A549 (cell line): ENCODE results near the gene TSPEAR. TPM values are rescaled to one million over a fixed set of nuclear protein-coding genes. Genes with fewer than 3 reads are reported as not detected.

ENCODE experiments used
- ATAC-seq, 2 experiments: fragments of 200-7000 bp in 1 of 2; fragments of >200 bp in 1 of 2; cut with Nextera tagmentation in 1 of 2; cut with Tn5 transposase in 1 of 2; 3 replicates each; pipeline versions ENCODE4 v1.8.0 to v1.9.1; 2018 to 2020; ENCODE audit warnings: mild to moderate bottlenecking in 1 of 2, moderate library complexity in 1 of 2
- CTCF ChIA-PET: fragments of 300-600 bp; sonication (Branson Sonifier 250); formaldehyde crosslinking; extraction: SDS; loops from one replicate; lab custom pipeline; 2021; ENCODE audit warnings: antibody characterized with exemption, inconsistent platforms; lab: Yijun Ruan, JAX
- POLR2A ChIA-PET: fragments of 350-600 bp; formaldehyde crosslinking; extraction: SDS; loops from one replicate; lab custom pipeline; 2021; ENCODE audit warnings: antibody characterized with exemption, inconsistent platforms; lab: Yijun Ruan, JAX
- DNase-seq, 2 experiments: peaks; one replicate each; pipeline versions ENCODE4 v3.0.0 to v3.0.0-alpha.2; 2011 to 2016; ENCODE audit warnings: low read depth in 1 of 2, low spot score in 1 of 2
- FAIRE-seq: peaks from 2 replicates; lab custom pipeline; 2011; peaks lifted over from hg19 to GRCh38; lab: Jason Lieb, UNC
- H3K27ac ChIP-seq, 2 experiments: fragments of >200 bp; sonication (Bioruptor Twin); formaldehyde crosslinking; 3 replicates each; pipeline ENCODE4 v1.5.1; 2016 to 2017
- H3K4me1 ChIP-seq: fragments of >200 bp; sonication (Bioruptor Twin); formaldehyde crosslinking; 3 replicates; pipeline ENCODE4 v1.6.1; 2016
- H3K4me2 ChIP-seq: fragments of >200 bp; sonication (Bioruptor Twin); formaldehyde crosslinking; 3 replicates; pipeline ENCODE4 v1.6.1; 2016
- H3K4me3 ChIP-seq: fragments of >200 bp; sonication (Bioruptor Twin); formaldehyde crosslinking; 3 replicates; pipeline ENCODE4 v1.5.1; 2016
- H3K9me3 ChIP-seq: fragments of >200 bp; sonication (Bioruptor Twin); formaldehyde crosslinking; 3 replicates; pipeline ENCODE4 v1.6.1; 2016
- BHLHE40 ChIP-seq: IDR thresholded peaks from 2 replicates; pipeline ENCODE4 v1.6.1; 2012; ENCODE audit warnings: low read depth, low read length, inconsistent platforms
- CEBPB ChIP-seq, 2 experiments: fragments of >200 bp in 1 of 2; sonication (Bioruptor Twin) in 1 of 2; formaldehyde crosslinking in 1 of 2; IDR thresholded peaks; 2 replicates each; pipeline ENCODE4 v1.6.1; 2012 to 2016
- EHMT2 ChIP-seq: fragments of 200-600 bp; sonication (generic); IDR thresholded peaks from 2 replicates; pipeline ENCODE4 v1.6.1; 2016; ENCODE audit warnings: antibody characterized with exemption, low read depth, mild to moderate bottlenecking, moderate library complexity
- EP300 ChIP-seq, 2 experiments: fragments of >200 bp; sonication (Bioruptor Twin); formaldehyde crosslinking; IDR thresholded peaks; 2 replicates in 1 of 2; 3 replicates in 1 of 2; pipeline ENCODE4 v1.6.1; 2016 to 2017
- FOSB ChIP-seq: fragments of 250-450 bp; sonication (Bioruptor Pico); IDR thresholded peaks from 2 replicates; pipeline ENCODE4 v1.5.0; 2020; ENCODE audit warnings: mild to moderate bottlenecking, moderate library complexity
- FOXS1 ChIP-seq: fragments of 250-450 bp; sonication (Bioruptor Pico); IDR thresholded peaks from 2 replicates; pipeline ENCODE4 v1.5.0; 2020; ENCODE audit warnings: mild to moderate bottlenecking, moderate library complexity
- HDAC2 ChIP-seq: fragments of 200-600 bp; sonication (generic); IDR thresholded peaks from 2 replicates; pipeline ENCODE4 v1.6.1; 2016
- HEYL ChIP-seq: fragments of 250-450 bp; sonication (Bioruptor Pico); IDR thresholded peaks from 2 replicates; pipeline ENCODE4 v1.8.0; 2021; ENCODE audit warnings: mild to moderate bottlenecking, moderate library complexity
- HOXA7 ChIP-seq: fragments of 250-450 bp; sonication (Bioruptor Pico); IDR thresholded peaks from 2 replicates; pipeline ENCODE4 v1.5.0; 2020; ENCODE audit warnings: mild to moderate bottlenecking, moderate library complexity
- JUN ChIP-seq, 2 experiments: fragments of >200 bp; sonication (Bioruptor Twin); formaldehyde crosslinking; IDR thresholded peaks; 2 replicates in 1 of 2; 3 replicates in 1 of 2; pipeline ENCODE4 v1.6.1; 2016 to 2017
- KDM5A ChIP-seq: fragments of 200-600 bp; sonication (generic); IDR thresholded peaks from 2 replicates; pipeline ENCODE4 v1.6.1; 2016; ENCODE audit warnings: antibody characterized with exemption, mild to moderate bottlenecking
- MAFK ChIP-seq: fragments of 450-650 bp; IDR thresholded peaks from 2 replicates; pipeline ENCODE4 v1.6.1; 2014; ENCODE audit not compliant: partially characterized antibody
- POLR2A ChIP-seq: IDR thresholded peaks from 2 replicates; pipeline ENCODE4 v1.6.1; 2012; ENCODE audit warnings: mild to moderate bottlenecking, low read length
- POLR2AphosphoS2 ChIP-seq: conservative IDR thresholded peaks from 2 replicates; pipeline ENCODE4 v1.6.1; 2012; ENCODE audit warnings: low read length, improper control_type of control experiment, inconsistent platforms
- RAD21 ChIP-seq, 2 experiments: fragments of >200 bp in 1 of 2; sonication (Bioruptor Twin) in 1 of 2; formaldehyde crosslinking in 1 of 2; IDR thresholded peaks in 1 of 2; conservative IDR thresholded peaks in 1 of 2; 2 replicates in 1 of 2; 3 replicates in 1 of 2; pipeline ENCODE4 v1.6.1; 2012 to 2018; ENCODE audit warnings: inconsistent platforms in 1 of 2
- RARB ChIP-seq: fragments of 250-450 bp; sonication (Bioruptor Pico); IDR thresholded peaks from 2 replicates; pipeline ENCODE4 v1.8.0; 2021; ENCODE audit warnings: mild to moderate bottlenecking, moderate library complexity
- RCOR1 ChIP-seq: fragments of 150-350 bp; IDR thresholded peaks from 2 replicates; pipeline ENCODE4 v1.6.1; 2014; ENCODE audit warnings: antibody characterized with exemption, low read length, low read depth
- SMC3 ChIP-seq: fragments of >200 bp; sonication (Bioruptor Twin); formaldehyde crosslinking; IDR thresholded peaks from 3 replicates; pipeline ENCODE4 v1.6.1; 2018; ENCODE audit warnings: inconsistent platforms
- SREBF2 ChIP-seq: fragments of 450-650 bp; IDR thresholded peaks from 2 replicates; pipeline ENCODE4 v1.6.1; 2014; ENCODE audit warnings: mild to moderate bottlenecking, moderate library complexity
- TFCP2L1 ChIP-seq: fragments of 250-450 bp; sonication (Bioruptor Pico); IDR thresholded peaks from 2 replicates; pipeline ENCODE4 v1.5.0; 2021; ENCODE audit warnings: mild to moderate bottlenecking
- ZC3H11A ChIP-seq: fragments of 450-650 bp; IDR thresholded peaks from 2 replicates; pipeline ENCODE4 v1.6.1; 2014; ENCODE audit warnings: antibody characterized with exemption, mild to moderate bottlenecking
- WGBS: methylation state at CpG from one replicate; pipeline ENCODE4 v1.1.6; 2017; ENCODE audit errors: missing lambda C conversion rate; 5-methylcytosine and 5-hydroxymethylcytosine counted together
- polyA plus RNA-seq, 4 experiments: library from polyadenylated mRNA; depleted of rRNA in 3 of 4; stranded (reverse); fragments of >200 nt; fragmentation: RNase III in 1 of 4; extraction: RNeasy Plus Mini Kit Qiagen cat#74134 plus additional on column Dnase treatment in 1 of 4; gene quantifications; 2 replicates in 3 of 4; 3 replicates in 1 of 4; pipeline ENCODE4 v1.2.3, GENCODE V29; 2011 to 2017
- TF ChIP-seq, protein P1 (sequence below): fragments of >200 bp; sonication (Bioruptor Twin); formaldehyde crosslinking; IDR thresholded peaks from 2 replicates; pipeline ENCODE4 v1.6.1; 2016
- TF ChIP-seq, protein P2 (sequence below): IDR thresholded peaks from 2 replicates; pipeline ENCODE4 v1.6.1; 2012; ENCODE audit warnings: low read depth, borderline replicate concordance
- TF ChIP-seq, protein P3 (sequence below): fragments of 450-650 bp; IDR thresholded peaks from 2 replicates; pipeline ENCODE4 v1.6.1; 2014; ENCODE audit warnings: antibody characterized with exemption
- TF ChIP-seq, protein P4 (sequence below): fragments of >200 bp; sonication (Bioruptor Twin); formaldehyde crosslinking; IDR thresholded peaks from 3 replicates; pipeline ENCODE4 v1.6.1; 2016
- TF ChIP-seq, protein P5 (sequence below): IDR thresholded peaks from 2 replicates; pipeline ENCODE4 v1.6.1; 2012
- TF ChIP-seq, protein P6 (sequence below): fragments of >200 bp; sonication (Bioruptor Twin); formaldehyde crosslinking; IDR thresholded peaks from 3 replicates; pipeline ENCODE4 v1.5.1; 2016

The TSPEAR gene
- polyA plus RNA-seq, 2 of the 4 experiments (the other 2 are of a cell fraction) = not detected

DNA sequence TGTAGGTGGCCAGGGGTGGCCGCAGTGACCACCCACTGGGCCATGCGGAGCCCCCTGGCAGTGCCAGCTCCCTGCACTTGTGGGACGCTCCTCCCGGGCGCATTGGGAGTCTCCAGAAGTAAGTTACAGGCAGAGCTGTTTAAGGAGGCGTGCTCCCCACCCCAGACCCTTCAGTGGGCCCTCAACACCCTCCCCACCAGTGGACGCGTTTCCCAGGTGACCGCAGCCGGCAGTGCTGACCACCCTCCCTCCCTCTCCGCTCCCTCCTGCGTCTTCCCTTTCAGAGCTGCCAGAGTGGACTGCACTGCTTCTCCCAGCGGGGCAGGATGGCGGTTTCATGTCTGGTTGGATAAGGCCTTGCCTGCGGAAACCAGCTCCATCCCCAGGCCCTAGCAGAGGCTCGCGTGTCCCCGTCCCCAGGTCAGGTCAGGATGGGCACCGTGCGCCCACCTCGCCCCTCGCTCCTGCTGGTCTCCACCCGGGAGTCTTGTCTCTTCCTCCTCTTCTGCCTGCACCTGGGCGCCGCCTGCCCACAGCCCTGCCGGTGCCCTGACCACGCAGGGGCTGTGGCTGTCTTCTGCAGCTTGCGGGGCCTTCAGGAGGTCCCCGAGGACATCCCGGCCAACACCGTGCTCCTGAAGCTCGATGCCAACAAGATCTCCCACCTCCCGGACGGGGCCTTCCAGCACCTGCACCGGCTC lies 255.0 kb downstream of the TSPEAR start:
- Histone ChIP-seq H3K9me3 (peaks cover 17% of the 10 kb centered on the region; the same call in 2 of the 3 replicates), H3K4me3 (peak overlapping the region; percentile 80), H3K4me2 (peak overlapping the region; percentile 65), H3K4me1 (peaks cover 3% of the 10 kb centered on the region; the same call in 1 of the 3 replicates)
- DNase-seq = no peak
- CTCF ChIA-PET = interaction anchor here (1.0 to 2.2 kb wide), 7 partner anchors 14 to 275 kb away, joined by 3 to 7 read pairs (median 3); no protein-coding TSS in a partner anchor
- WGBS = 89% methylated on average over 19 of the region's 35 CpGs
- POLR2A ChIA-PET = no interaction called here
- TF ChIP-seq RARB = no peak
- no peak for TF ChIP-seq SREBF2
- TF ChIP-seq RCOR1 = no peak
- TF ChIP-seq TFCP2L1 (CRISPR knock-in tag) = no peak
- TF ChIP-seq KDM5A = no peak
- no peak for TF ChIP-seq ZC3H11A
- TF ChIP-seq, protein P1, sequence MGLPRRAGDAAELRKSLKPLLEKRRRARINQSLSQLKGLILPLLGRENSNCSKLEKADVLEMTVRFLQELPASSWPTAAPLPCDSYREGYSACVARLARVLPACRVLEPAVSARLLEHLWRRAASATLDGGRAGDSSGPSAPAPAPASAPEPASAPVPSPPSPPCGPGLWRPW = no peak
- TF ChIP-seq SMC3 = no peak
- TF ChIP-seq, all 56 proteins: peak for 0
- FAIRE-seq (no peak), ATAC-seq (peak in 1 of 2 experiments; percentile 10; a peak in 2 of 6 replicates)
- H3K27ac ChIP-seq = peak overlapping the region in 1 of 2 experiments; percentile 85; a peak in 4 of 6 replicates

DNA sequence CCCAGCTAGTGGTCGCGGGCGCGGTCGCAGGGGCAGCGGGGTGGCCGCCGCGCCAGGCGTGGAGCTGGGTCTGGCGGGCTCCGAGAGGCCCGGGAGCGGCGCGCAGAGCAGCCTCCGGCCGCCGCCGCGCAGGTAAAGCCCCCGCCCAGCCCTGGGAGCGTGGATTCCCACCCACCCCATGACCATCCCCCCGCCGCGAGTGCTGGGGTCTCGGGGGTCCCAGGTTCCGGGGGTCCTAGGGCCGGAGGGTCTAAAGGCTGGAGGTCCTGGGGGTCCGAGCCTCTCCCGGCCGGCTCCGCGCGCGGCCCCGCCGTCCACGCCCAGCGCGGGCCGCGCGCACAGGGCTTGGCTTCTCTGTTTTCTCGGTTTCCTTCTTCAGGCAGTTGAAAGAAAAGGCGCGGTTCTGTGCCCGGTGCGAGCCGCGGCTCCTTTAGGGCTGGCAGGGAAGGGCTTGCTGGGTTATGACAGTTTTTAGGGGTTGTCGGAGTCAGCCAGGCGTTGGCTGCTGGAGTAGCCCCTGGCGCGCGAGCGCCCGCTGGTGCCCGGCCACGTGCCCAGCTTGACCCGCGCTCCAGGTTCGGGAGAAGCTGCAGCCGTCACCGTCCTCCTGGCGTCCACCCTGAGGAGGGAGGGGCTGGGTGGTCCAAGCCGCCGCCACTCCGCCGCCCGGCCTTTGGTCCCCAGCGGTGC lies 255.7 kb downstream of the TSPEAR start:
- ChIA-PET CTCF (interaction anchor here (0.9 to 2.2 kb wide), 8 partner anchors 17 to 276 kb away, joined by 3 to 7 read pairs (median 3); no protein-coding TSS in a partner anchor), POLR2A (interaction anchor here (0.6 to 1.2 kb wide), 2 partner anchors 86 to 117 kb away, joined by 3 to 4 read pairs; partner anchors contain the start of gene CFAP410)
- ATAC-seq (peak; percentile 70 to 84), FAIRE-seq (no peak), DNase-seq (peak; percentile 41 to 49)
- peak overlapping the region; percentile 80 for H3K4me3 ChIP-seq
- H3K27ac ChIP-seq = peak overlapping the region; percentile 27 to 85; a peak in 5 of 6 replicates
- H3K4me1 ChIP-seq = peaks cover 3% of the 10 kb centered on the region; the same call in 1 of the 3 replicates
- TF ChIP-seq MAFK (no peak), POLR2A (no peak), EP300 (IDR thresholded peaks at IDR 0.05) (no peak), RAD21 (conservative IDR thresholded peaks at IDR 0.05 in 1 of 2, IDR thresholded peaks at IDR 0.05 in 1 of 2) (peak; percentile 20 to 42; a peak in 3 of 5 replicates), EHMT2 (no peak), FOXS1 (CRISPR knock-in tag) (no peak), BHLHE40 (no peak), JUN (IDR thresholded peaks at IDR 0.05) (no peak), RARB (no peak), FOSB (no peak), HOXA7 (CRISPR knock-in tag) (no peak), POLR2AphosphoS2 (no peak), CEBPB (IDR thresholded peaks at IDR 0.05) (no peak), HEYL (no peak), HDAC2 (no peak), SMC3 (peak; percentile 32)
- TF ChIP-seq, protein P2, sequence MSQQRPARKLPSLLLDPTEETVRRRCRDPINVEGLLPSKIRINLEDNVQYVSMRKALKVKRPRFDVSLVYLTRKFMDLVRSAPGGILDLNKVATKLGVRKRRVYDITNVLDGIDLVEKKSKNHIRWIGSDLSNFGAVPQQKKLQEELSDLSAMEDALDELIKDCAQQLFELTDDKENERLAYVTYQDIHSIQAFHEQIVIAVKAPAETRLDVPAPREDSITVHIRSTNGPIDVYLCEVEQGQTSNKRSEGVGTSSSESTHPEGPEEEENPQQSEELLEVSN = peak; percentile 63; the same call in 1 of the 2 replicates
- TF ChIP-seq, protein P3, sequence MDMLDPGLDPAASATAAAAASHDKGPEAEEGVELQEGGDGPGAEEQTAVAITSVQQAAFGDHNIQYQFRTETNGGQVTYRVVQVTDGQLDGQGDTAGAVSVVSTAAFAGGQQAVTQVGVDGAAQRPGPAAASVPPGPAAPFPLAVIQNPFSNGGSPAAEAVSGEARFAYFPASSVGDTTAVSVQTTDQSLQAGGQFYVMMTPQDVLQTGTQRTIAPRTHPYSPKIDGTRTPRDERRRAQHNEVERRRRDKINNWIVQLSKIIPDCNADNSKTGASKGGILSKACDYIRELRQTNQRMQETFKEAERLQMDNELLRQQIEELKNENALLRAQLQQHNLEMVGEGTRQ = peak; percentile 37; the same call in 1 of the 2 replicates
- TF ChIP-seq, protein P4, sequence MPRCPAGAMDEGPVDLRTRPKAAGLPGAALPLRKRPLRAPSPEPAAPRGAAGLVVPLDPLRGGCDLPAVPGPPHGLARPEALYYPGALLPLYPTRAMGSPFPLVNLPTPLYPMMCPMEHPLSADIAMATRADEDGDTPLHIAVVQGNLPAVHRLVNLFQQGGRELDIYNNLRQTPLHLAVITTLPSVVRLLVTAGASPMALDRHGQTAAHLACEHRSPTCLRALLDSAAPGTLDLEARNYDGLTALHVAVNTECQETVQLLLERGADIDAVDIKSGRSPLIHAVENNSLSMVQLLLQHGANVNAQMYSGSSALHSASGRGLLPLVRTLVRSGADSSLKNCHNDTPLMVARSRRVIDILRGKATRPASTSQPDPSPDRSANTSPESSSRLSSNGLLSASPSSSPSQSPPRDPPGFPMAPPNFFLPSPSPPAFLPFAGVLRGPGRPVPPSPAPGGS = no peak
- TF ChIP-seq, protein P1 = no peak
- TF ChIP-seq, protein P5, sequence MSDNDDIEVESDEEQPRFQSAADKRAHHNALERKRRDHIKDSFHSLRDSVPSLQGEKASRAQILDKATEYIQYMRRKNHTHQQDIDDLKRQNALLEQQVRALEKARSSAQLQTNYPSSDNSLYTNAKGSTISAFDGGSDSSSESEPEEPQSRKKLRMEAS = peak; percentile 70
- TF ChIP-seq, protein P6, sequence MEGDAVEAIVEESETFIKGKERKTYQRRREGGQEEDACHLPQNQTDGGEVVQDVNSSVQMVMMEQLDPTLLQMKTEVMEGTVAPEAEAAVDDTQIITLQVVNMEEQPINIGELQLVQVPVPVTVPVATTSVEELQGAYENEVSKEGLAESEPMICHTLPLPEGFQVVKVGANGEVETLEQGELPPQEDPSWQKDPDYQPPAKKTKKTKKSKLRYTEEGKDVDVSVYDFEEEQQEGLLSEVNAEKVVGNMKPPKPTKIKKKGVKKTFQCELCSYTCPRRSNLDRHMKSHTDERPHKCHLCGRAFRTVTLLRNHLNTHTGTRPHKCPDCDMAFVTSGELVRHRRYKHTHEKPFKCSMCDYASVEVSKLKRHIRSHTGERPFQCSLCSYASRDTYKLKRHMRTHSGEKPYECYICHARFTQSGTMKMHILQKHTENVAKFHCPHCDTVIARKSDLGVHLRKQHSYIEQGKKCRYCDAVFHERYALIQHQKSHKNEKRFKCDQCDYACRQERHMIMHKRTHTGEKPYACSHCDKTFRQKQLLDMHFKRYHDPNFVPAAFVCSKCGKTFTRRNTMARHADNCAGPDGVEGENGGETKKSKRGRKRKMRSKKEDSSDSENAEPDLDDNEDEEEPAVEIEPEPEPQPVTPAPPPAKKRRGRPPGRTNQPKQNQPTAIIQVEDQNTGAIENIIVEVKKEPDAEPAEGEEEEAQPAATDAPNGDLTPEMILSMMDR = peak; percentile 51
- H3K9me3 ChIP-seq = peaks cover 17% of the 10 kb centered on the region; the same call in 2 of the 3 replicates
- 0% methylated on average over 1 of the region's 72 CpGs for WGBS
- H3K4me2 ChIP-seq = peak overlapping the region; percentile 65
